HG02798 (cell line): ENCODE results near the gene SIGLEC9.
"Not testable (repeated sequence)": the region's sequence is repeated elsewhere in the genome, so short reads cannot be mapped to it uniquely, and the experiment has no call there.

ENCODE experiments used
- ATAC-seq: cut with Tn5 transposase; IDR thresholded peaks from one replicate; pipeline ENCODE4 v1.9.1; 2021; ENCODE audit warnings: mild to moderate bottlenecking; ENCODE audit not compliant: unreplicated experiment, poor library complexity

The SIGLEC9 gene

DNA sequence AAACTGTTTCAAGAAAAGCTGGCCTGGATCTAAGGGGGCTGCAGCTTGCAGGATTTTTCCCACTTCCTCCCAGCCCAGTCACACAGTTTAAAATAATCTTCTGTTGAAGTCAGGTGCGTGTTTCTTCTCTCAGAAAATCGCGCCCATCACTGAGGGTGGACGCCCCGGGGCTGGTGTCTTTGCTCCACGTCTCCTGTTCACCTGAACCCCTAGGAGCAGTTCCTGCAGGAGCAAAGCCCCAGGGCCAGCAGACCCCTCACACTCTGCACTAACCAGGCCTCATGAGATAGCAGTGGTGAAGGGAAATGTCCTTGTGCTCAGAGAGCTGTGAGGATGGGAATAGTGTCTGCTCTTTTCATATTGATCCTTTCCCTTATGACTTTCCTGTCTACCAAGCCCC, 16.5 kb downstream of the SIGLEC9 start:
- ATAC-seq: no peak

- ATAC-seq: no peak
These were observed 17.4 kb downstream of the SIGLEC9 start, which contains the start of gene SIGLEC7 for GRCh38 chr19:51142119-51142518. TSS of gene SIGLEC7 (plus strand) at chr19:51142301. CDS start at chr19:51142370, 69 bp downstream.

DNA sequence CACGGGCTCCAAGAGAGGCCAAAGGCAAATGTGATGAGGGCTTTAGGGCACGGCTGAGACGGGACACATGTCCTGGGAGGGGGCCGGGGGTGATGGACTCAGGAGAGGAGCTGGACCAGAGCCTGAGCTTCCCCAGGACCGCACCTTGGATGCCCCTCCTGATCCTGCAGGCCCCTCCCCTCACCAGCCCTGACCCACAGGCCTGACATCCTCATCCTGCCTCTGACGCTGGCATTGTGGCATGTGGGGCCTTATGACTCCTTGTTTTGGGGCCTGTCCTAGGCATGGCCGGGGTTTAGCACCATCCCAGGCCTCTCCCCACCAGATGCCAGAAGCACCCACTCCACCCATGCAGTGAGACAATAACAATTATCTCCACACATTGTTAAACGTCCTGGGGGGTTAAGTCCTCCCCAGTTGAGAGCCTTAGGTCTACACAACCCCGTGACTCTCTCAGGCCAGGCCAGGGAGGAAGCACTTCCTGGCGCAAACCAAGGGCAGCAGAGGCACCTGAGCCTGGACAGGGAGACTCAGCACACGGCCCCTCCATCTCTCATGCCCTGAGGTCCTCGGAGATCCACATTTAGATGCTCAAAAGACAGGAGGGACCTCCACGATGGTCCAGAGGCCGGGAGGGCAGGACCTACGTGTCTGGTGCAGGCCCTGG, 18.2 kb downstream of the SIGLEC9 start:
- ATAC-seq: not testable (repeated sequence)

- ATAC-seq: no peak
These were observed 18.8 kb downstream of the SIGLEC9 start for GRCh38 chr19:51143486-51143885.

DNA sequence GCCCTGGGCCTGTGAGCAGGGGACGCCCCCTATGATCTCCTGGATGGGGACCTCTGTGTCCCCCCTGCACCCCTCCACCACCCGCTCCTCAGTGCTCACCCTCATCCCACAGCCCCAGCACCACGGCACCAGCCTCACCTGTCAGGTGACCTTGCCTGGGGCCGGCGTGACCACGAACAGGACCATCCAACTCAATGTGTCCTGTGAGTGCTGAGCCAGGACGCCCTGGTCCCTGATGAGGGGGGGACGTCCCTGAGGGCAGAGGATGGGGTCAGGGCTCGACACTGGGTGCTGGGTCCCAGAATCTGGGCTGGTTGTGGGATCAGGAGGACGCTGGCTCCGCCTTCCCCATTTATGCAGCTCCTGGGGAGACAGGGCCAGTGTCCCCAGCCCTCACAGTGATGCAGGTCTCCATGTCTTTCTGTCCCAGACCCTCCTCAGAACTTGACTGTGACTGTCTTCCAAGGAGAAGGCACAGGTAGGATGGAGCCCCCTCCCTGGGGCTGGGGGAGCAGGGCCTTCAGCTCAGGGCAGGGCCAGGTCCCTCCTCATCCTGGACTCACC, 19.9 kb downstream of the SIGLEC9 start:
- ATAC-seq: no peak

- no peak for ATAC-seq
These were observed 21.3 kb downstream of the SIGLEC9 start for GRCh38 chr19:51145916-51146493.

DNA sequence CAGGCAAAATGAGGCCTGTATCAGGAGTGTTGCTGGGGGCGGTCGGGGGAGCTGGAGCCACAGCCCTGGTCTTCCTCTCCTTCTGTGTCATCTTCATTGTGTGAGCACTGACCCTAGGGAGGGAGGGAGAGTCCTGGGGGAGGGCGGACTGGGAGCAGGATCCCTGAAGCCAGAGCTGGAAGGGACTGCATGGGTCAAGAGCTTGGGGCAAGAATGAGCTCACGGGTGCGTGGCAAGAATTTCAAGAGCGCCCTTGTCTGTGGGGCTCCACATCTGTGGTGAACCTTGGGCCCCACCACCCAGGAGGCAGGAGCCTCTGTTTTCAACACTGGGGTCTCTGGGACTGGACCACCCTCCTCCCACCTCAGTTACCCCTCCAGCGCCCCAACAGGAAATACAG, 22.0 kb downstream of the SIGLEC9 start:
- ATAC-seq: no peak

DNA sequence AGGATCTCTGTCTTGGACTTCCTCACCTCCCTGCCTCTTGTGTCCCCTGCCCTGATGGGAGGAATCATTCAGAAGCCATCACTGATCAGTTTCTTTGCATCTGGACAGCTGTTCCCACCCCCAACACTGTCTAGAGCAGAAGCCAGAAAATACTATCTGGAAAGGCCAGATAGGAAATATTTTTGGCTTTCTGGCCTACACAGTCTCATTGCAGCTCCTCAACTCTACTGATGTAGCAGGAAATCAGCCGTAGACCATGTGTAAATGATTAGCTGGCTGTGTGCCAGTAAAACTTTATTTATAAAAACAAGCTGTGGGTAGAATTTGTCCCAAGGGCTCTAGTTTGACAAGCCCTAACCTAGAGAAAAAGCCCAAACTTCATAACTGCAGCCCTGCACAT, 23.0 kb downstream of the SIGLEC9 start:
- ATAC-seq: no peak

- no peak for ATAC-seq
These were observed 23.9 kb downstream of the SIGLEC9 start for GRCh38 chr19:51148580-51148979.

- no peak for ATAC-seq
These were observed 25.9 kb downstream of the SIGLEC9 start for GRCh38 chr19:51150627-51151026.

DNA sequence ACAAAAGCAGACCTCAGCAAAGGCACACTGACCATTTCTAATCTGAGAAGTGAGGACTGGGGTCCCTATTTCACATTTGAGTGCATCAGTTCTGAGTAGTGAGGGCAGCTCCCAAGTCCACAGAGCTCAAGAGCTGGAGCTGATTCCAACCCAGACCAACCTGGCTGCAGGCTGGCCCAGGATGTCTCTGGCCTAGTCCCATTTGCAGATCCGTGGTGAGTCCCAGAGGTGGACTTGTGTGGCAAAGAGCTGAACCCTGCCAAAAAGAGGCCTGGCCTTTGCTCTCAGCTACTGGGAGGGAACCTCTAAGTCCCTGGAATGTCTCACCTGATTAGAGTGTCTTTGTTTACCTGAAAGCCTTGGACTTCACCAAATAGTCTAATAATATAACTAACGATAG, 32.0 kb downstream of the SIGLEC9 start:
- no peak for ATAC-seq

DNA sequence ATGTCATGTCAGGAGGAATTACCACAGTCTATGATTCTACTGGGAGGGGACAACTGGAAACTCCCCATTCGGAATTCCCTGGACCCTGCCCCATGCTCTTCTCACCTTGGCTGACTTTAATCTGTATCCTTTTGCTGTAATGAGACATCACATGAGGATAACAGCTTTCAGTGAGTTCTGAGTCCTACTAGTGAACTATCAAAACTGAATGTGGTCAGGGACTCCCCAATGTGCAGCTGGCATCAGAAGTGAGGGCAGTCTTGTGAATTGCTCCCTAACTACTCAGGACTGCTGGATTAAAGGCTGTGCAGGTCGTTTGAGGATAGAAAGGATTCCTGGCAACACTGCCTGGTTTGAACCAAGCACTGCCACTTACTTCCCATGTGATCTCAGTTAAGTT, 32.6 kb downstream of the SIGLEC9 start:
- ATAC-seq: no peak

DNA sequence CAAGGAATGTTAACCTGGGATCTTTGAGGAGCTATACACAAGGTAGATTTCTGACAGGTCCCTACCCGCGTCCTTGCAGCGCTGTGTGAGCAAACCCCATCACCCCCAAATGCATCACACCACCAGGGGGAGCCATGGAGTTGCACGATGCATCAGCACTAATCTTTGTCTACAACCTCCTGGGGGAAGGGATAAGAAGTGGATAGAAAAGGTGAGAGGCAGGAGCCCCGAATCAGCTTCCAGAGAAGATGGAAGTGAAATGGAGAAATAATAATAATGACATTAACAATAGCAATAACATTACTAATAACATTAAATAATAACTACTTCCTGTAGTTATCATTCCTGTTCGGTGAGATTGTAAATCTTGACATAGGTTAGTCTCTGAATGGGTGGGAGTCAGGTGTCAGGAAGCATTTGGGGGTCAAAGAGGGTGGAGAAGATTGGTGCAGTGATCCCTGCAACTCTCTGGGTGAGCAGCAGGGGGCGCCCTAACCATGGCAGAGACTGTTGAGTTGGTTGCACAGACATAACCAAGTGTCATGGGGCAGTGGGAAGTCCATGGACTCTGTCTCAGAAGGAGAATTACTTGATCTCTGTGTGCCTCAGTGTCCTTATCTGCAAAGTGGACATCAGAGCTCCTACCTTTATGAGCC, 33.9 kb downstream of the SIGLEC9 start:
- ATAC-seq: no peak

GRCh38 chr19:51159656-51160055, 35.0 kb downstream of the SIGLEC9 start:
- no peak for ATAC-seq

DNA sequence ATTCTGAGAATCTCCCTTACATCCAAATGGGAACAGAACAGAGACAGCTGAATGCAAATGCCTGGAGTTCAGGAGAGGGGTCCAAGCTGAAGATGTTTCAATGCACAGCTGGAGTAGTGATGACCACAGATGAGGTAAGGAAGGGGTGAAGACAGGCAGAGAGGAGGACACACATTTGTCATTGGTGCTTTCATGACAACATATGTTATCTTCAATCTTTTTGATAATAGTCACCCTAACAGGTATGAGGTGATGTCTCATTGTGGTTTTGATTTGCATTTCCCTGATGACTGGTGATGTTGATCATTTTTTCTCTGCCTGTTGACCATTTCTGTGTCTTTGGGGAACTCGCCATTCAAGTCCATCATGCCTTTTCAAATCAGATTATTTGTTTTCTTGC, 36.6 kb downstream of the SIGLEC9 start:
- ATAC-seq: no peak

DNA sequence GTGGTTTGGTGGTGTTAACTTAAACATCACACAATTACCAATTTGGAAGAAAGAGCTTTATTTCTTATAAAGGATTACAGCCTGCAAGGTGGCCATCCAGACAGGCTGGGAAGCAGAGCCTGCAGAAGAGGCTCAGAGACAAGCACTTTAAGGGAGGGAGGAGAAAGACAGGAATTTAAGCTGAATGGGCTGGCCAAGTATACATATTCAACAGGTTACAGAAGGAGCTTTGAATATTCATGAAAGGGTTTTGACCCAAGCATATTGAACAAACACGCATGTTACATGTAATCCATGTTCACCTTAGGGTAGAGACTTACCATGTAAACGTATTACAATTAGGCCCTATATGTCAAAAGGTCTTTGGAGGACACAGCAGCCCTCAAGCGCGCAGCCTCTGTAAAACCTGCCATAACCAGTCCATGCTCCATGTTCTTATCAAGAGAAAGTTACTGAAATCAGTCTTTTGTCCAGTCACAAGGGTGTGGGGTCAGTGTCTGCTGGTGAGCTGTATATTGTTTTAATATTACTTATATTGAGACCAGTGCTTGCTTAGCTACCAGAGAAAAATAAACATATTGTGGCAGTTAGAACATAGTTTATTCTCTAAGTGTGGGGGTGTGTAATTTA, 37.3 kb downstream of the SIGLEC9 start:
- ATAC-seq: no peak

- ATAC-seq: no peak
These were observed 38.6 kb downstream of the SIGLEC9 start for GRCh38 chr19:51163257-51163656.

- ATAC-seq: no peak
These were observed 39.5 kb downstream of the SIGLEC9 start for GRCh38 chr19:51164215-51164614.

- ATAC-seq: no peak
These were observed 42.3 kb downstream of the SIGLEC9 start for GRCh38 chr19:51166846-51167490.

DNA sequence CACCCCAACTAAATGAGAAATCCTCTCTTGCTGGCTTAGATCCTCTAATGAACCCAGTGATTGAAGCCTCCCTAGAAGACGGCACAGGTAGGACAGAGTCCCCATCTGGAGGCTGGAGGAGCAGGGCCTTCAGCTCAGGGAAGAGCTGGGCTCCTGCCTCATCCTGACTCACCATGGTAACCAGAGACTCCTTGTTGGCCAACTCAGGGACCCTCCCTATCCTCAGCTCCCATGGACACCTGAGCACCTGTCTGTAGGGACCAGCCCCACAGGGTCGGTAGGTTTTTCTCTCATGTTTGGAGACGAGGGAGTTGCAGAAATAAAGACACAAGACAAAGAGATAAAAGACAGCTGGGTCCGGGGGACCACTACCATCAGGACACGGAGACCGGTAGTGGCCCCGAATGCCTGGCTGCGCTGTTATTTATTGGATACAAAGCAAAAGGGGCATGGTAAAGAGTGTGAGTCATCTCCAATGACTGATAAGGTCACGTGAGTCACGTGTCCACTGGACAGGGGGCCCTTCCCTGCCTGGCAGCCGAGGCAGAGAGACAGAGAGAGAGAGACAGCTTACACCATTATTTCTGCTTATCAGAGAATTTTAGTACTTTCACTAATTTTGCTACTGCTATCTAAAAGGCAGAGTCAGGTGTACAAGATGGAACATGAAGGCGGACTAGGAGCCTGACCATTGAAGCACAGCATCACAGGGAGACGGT, 44.0 kb downstream of the SIGLEC9 start:
- ATAC-seq: no peak
